GM23338 (cell line): ENCODE data around the gene EPHA5. TPM values are rescaled to one million over a fixed set of nuclear protein-coding genes. Genes with fewer than 3 reads are reported as not detected.

Experiments
- ATAC-seq: fragments of 200-7000 bp; cut with Tn5 transposase; 3 replicates; pipeline ENCODE4 v1.9.1; 2020
- DNase-seq: peaks from one replicate; pipeline ENCODE4 v3.0.0-alpha.2; 2015; ENCODE audit warnings: low spot score
- H2AFZ ChIP-seq: fragments of 200-600 bp; sonication (generic); 2 replicates; pipeline ENCODE4 v1.8.0; 2016; ENCODE audit warnings: antibody characterized with exemption, mild to moderate bottlenecking, moderate library complexity
- H3F3A ChIP-seq: fragments of 200-600 bp; sonication (generic); replicated peaks from 2 replicates; pipeline ENCODE4 v1.8.0; 2017; ENCODE audit warnings: antibody characterized with exemption, mixed run types, low read depth
- H3K27ac ChIP-seq: fragments of 200-600 bp; sonication (generic); 2 replicates; pipeline ENCODE4 v1.6.1; 2016; ENCODE audit warnings: low read depth
- H3K27me3 ChIP-seq: fragments of 200-600 bp; sonication (generic); 2 replicates; pipeline ENCODE4 v1.8.0; 2016; ENCODE audit warnings: mild to moderate bottlenecking, mixed run types, moderate library complexity; ENCODE audit not compliant: insufficient read depth
- H3K36me3 ChIP-seq: fragments of 200-600 bp; sonication (generic); 2 replicates; pipeline ENCODE4 v1.8.0; 2016; ENCODE audit warnings: mild to moderate bottlenecking; ENCODE audit not compliant: insufficient read depth
- H3K4me1 ChIP-seq: fragments of 200-600 bp; sonication (generic); 2 replicates; pipeline ENCODE4 v1.8.0; 2016; ENCODE audit warnings: mild to moderate bottlenecking, moderate library complexity; ENCODE audit not compliant: insufficient read depth
- H3K4me2 ChIP-seq: fragments of 200-600 bp; sonication (generic); 2 replicates; pipeline ENCODE4 v1.7.1; 2017; ENCODE audit warnings: mixed run types
- H3K4me3 ChIP-seq: fragments of 200-600 bp; sonication (generic); 2 replicates; pipeline ENCODE4 v1.6.1; 2016; ENCODE audit warnings: mixed run types
- H3K79me2 ChIP-seq: fragments of 200-600 bp; sonication (generic); replicated peaks from 2 replicates; pipeline ENCODE4 v1.8.0; 2017; ENCODE audit warnings: mild to moderate bottlenecking; ENCODE audit not compliant: insufficient read depth
- H3K9me2 ChIP-seq: fragments of 200-600 bp; sonication (generic); 2 replicates; pipeline ENCODE4 v1.8.0; 2017; ENCODE audit not compliant: insufficient read depth
- H4K20me1 ChIP-seq: fragments of 200-600 bp; sonication (generic); replicated peaks from 2 replicates; pipeline ENCODE4 v1.8.0; 2017; ENCODE audit warnings: mild to moderate bottlenecking; ENCODE audit not compliant: insufficient read depth
- H3K27ac Mint-ChIP-seq: 2 replicates; pipeline ENCODE4 v1.8.0; 2020; ENCODE audit warnings: inconsistent platforms, mild to moderate bottlenecking, moderate library complexity, mixed read lengths
- H3K27me3 Mint-ChIP-seq: 3 replicates; pipeline ENCODE4 v1.8.0; 2022; ENCODE audit warnings: low read depth, mild to moderate bottlenecking, moderate library complexity, mixed read lengths, inconsistent platforms; ENCODE audit not compliant: insufficient read depth, poor library complexity
- H3K36me3 Mint-ChIP-seq: 3 replicates; pipeline ENCODE4 v1.8.0; 2021; ENCODE audit warnings: low read depth, mild to moderate bottlenecking, inconsistent platforms, moderate library complexity, mixed read lengths
- H3K4me1 Mint-ChIP-seq: 3 replicates; pipeline ENCODE4 v1.8.0; 2020; ENCODE audit warnings: mild to moderate bottlenecking, inconsistent platforms, mixed read lengths
- H3K4me3 Mint-ChIP-seq: 3 replicates; pipeline ENCODE4 v1.8.0; 2021; ENCODE audit warnings: moderate library complexity, mild to moderate bottlenecking, inconsistent platforms, mixed read lengths
- H3K9me3 Mint-ChIP-seq: 3 replicates; pipeline ENCODE4 v1.8.0; 2020; ENCODE audit warnings: moderate library complexity, mild to moderate bottlenecking, inconsistent platforms, mixed read lengths
- CREB1 ChIP-seq: fragments of 250-450 bp; sonication (Bioruptor Pico); IDR thresholded peaks from 2 replicates; pipeline ENCODE4 v1.5.0; 2020; ENCODE audit warnings: low read depth, mild to moderate bottlenecking, moderate library complexity
- CTCF ChIP-seq, 2 experiments: fragments of 200-600 bp in 1 of 2; sonication (generic) in 1 of 2; conservative IDR thresholded peaks; 2 replicates each; pipeline versions ENCODE4 v1.5.1 to v1.6.1; 2016 to 2017; ENCODE audit warnings: antibody characterized with exemption in 2 of 2, low read depth in 2 of 2, mild to moderate bottlenecking in 2 of 2, moderate library complexity in 1 of 2
- ETS1 ChIP-seq: IDR thresholded peaks from 2 replicates; pipeline ENCODE4 v1.6.1; 2016; ENCODE audit warnings: antibody characterized with exemption
- EZH2 ChIP-seq: fragments of 200-600 bp; sonication (generic); IDR thresholded peaks from one replicate; pipeline ENCODE4 v1.8.0; 2017; ENCODE audit warnings: antibody characterized with exemption, mild to moderate bottlenecking, low read depth; ENCODE audit not compliant: unreplicated experiment
- EZH2phosphoT487 ChIP-seq: fragments of 200-600 bp; sonication (generic); IDR thresholded peaks from one replicate; pipeline ENCODE4 v1.8.1; 2018; ENCODE audit warnings: antibody characterized with exemption; ENCODE audit not compliant: unreplicated experiment
- JUNB ChIP-seq: IDR thresholded peaks from one replicate; pipeline ENCODE4 v1.6.1; 2016; ENCODE audit warnings: antibody characterized with exemption; ENCODE audit not compliant: unreplicated experiment
- NANOG ChIP-seq: IDR thresholded peaks from 2 replicates; pipeline ENCODE4 v1.6.1; 2016; ENCODE audit warnings: antibody characterized with exemption, borderline replicate concordance
- POLR2AphosphoS5 ChIP-seq: IDR thresholded peaks from 2 replicates; pipeline ENCODE4 v1.6.1; 2016; ENCODE audit warnings: antibody characterized with exemption, low read depth
- REST ChIP-seq: IDR thresholded peaks from one replicate; pipeline ENCODE4 v1.6.1; 2018; ENCODE audit warnings: antibody characterized with exemption; ENCODE audit not compliant: unreplicated experiment
- STAT1 ChIP-seq: IDR thresholded peaks from one replicate; pipeline ENCODE4 v1.6.1; 2016; ENCODE audit warnings: antibody characterized with exemption; ENCODE audit not compliant: unreplicated experiment
- ZNF114 ChIP-seq: fragments of 250-450 bp; sonication (Bioruptor Pico); IDR thresholded peaks from 2 replicates; pipeline ENCODE4 v1.5.0; 2020; ENCODE audit warnings: mild to moderate bottlenecking, moderate library complexity
- ZNF331 ChIP-seq: fragments of 250-450 bp; sonication (Bioruptor Pico); IDR thresholded peaks from 2 replicates; pipeline ENCODE4 v1.5.0; 2020; ENCODE audit warnings: low read depth, mild to moderate bottlenecking, moderate library complexity
- ZNF462 ChIP-seq: fragments of 250-450 bp; sonication (Bioruptor Pico); IDR thresholded peaks from 2 replicates; pipeline ENCODE4 v1.5.0; 2020; ENCODE audit warnings: mild to moderate bottlenecking, moderate library complexity
- polyA plus RNA-seq: library from polyadenylated mRNA; unstranded; fragments of >200 nt; fragmentation: Nextera tagmentation; extraction: Ambion mirVana; gene quantifications from 2 replicates; pipeline ENCODE4 v1.2.1, GENCODE V29; 2016
- total RNA-seq: library from RNA; depleted of rRNA; stranded (reverse); fragments of >200 nt; shearing (Covaris generic); gene quantifications from 2 replicates; pipeline ENCODE4 v1.2.3, GENCODE V29; 2014

EPHA5 gene
- total and polyA plus RNA-seq, 2 experiments from 2014 or later = 0.05 to 0.24 TPM

- H3K27ac Mint-ChIP-seq = no peak overlapping the region
- no peaks in the 10 kb centered on the region for H3K4me1 ChIP-seq
- no peak overlapping the region for H3K4me2 ChIP-seq
- H3K79me2 ChIP-seq = no peaks in the 10 kb centered on the region
- no peak for DNase-seq
- no peaks in the 10 kb centered on the region for H4K20me1 ChIP-seq
- H3K36me3 Mint-ChIP-seq = peaks cover 3% of the 10 kb centered on the region; the same call in 1 of the 3 replicates
- no peaks in the 10 kb centered on the region for H3F3A ChIP-seq
- H3K27ac ChIP-seq = no peak overlapping the region
- no peak overlapping the region for H3K4me3 ChIP-seq
- no peak overlapping the region for H2AFZ ChIP-seq
- peaks cover 2% of the 10 kb centered on the region for H3K27me3 Mint-ChIP-seq
- H3K4me1 Mint-ChIP-seq = no peaks in the 10 kb centered on the region
- no peak overlapping the region for H3K4me3 Mint-ChIP-seq
- H3K27me3 ChIP-seq = no peaks in the 10 kb centered on the region
- peaks cover 8% of the 10 kb centered on the region; the same call in 1 of the 3 replicates for H3K9me3 Mint-ChIP-seq
- no peaks in the 10 kb centered on the region for H3K9me2 ChIP-seq
- ATAC-seq = no peak
- TF ChIP-seq CTCF (conservative IDR thresholded peaks at IDR 0.05; ENCODE audit: low read depth in 2 of 2) (no peak), REST (no peak), NANOG (no peak), EZH2 (no peak), JUNB (no peak), ZNF114 (CRISPR knock-in tag) (no peak), EZH2phosphoT487 (no peak), STAT1 (no peak), ZNF462 (no peak), POLR2AphosphoS5 (no peak), ETS1 (no peak), ZNF331 (no peak), CREB1 (no peak)
- H3K36me3 ChIP-seq = no peaks in the 10 kb centered on the region
Observed at GRCh38 chr4:65508168-65508567, 162.1 kb downstream of the EPHA5 start.
